ENCODE data around the gene PIH1D1.

Gene PIH1D1

DNA sequence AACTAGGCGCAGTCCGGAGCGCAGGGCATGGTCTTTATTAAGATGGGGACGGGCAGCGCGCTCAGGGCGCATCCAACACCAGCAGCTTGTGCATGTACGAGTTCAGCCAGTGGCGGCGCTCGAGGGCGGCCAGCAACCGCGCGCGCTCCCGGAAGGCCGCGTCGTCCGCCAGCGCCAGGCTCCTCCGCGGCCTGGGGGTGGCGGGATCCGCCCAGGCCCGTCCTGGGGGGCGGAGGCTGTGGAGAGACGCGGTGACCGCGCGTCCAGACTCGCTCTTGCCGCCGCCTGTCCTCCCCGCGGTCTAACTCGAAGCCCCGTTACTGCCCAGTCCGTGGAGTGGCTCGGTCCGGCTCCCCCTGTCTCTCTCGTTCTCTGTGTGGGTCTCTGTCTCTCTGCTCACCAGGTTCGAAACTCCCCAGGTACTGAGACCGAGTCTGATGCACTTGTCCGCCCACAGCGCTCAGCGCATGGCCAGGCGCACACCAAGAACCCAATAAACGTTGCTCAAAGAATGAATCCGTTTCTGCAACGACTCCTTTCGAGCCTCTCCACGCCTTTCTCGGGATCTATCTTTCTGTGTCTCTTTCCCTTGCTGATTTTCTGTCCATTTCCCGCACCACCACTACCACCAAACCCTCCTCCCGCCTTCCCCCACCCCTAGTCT lies 29.1 kb downstream of the PIH1D1 start:
- Histone ChIP-seq H3K9me3 (no peaks in the 10 kb centered on the region), H3K4me1 (peaks cover 2% of the 10 kb centered on the region; the same call in 1 of the 2 replicates), H3K4me3 (no peak overlapping the region), H3K36me3 (replicated peaks) (no peaks in the 10 kb centered on the region), H3K27me3 (ENCODE audit: low read depth) (peaks cover 82% of the 10 kb centered on the region)
- in situ Hi-C loops (cut with MboI; ENCODE audit: low sequenced_read_pairs), result no loop called here
- DNase-seq (ENCODE audit: low spot score in 2 of 2), result peak; percentile 42 to 78

DNA sequence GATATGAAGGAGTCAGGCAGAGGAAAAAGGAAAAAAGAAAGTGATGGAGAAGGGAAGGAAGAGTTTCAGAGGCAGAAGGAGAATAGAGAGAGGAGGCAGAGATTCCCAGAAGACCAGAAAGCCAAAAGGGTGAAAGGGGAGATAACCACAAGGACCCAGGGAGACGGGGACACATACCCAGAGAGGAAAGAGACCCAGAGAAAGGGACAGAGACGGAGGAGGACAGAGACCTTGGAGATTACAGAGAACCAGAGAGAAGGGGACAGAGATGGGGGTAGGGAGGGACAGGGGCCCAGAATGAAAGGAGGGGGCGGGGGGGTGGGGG lies 29.8 kb downstream of the PIH1D1 start:
- H3K27me3 ChIP-seq (ENCODE audit: low read depth), result peaks cover 82% of the 10 kb centered on the region
- no peaks in the 10 kb centered on the region for H3K9me3 ChIP-seq
- H3K4me3 ChIP-seq, result no peak overlapping the region
- DNase-seq (ENCODE audit: low spot score in 2 of 2), result no peak
- H3K4me1 ChIP-seq, result peaks cover 2% of the 10 kb centered on the region; the same call in 1 of the 2 replicates
- no peaks in the 10 kb centered on the region for H3K36me3 ChIP-seq (replicated peaks)
- in situ Hi-C loops (cut with MboI; ENCODE audit: low sequenced_read_pairs), result no loop called here

DNA sequence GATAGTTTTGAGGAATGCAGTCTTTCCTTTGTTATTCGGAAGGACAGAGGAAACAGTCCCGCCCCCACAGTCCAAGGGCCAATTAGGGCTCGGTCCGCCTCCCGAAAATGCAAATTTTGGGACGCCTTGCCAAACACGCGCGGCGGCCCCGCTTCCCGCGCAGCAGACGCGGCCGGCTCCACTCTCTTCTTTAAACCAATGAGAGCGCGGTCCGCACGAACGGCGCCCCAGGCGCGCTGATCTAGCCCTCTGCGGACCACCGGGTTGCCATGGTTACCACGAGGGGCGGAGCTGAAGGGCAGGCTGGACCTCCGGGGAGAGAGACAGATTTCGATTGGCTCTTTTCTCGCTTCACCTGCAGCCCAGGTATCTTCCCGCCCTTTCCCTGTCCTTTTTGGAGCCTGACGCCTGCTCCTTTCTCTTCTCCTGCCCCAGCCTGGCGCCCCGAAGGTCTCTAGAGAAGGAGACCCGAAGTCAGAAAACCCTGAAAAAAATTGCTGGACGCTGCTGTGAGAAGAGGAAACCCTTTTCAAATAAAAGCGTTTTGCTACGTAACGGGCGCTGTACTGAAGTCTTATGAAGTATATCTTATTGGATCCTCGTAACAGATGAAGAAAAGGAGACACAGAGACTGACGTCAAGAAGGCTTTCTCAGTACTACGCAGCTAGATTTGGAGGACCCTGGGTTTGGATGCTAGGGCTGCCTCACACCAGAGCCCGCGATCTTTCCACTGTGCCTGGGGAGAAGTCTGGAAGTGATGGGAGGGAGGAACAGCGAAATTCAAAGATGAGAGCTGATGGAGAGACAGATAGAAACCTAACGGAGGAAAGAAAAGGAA lies 30.4 kb downstream of the PIH1D1 start:
- DNase-seq (ENCODE audit: low spot score in 2 of 2), result peak; percentile 77 to 86
- H3K36me3 ChIP-seq (replicated peaks), result no peaks in the 10 kb centered on the region
- H3K4me3 ChIP-seq, result no peak overlapping the region
- H3K4me1 ChIP-seq, result peaks cover 2% of the 10 kb centered on the region; the same call in 1 of the 2 replicates
- H3K27me3 ChIP-seq (ENCODE audit: low read depth), result peaks cover 79% of the 10 kb centered on the region
- in situ Hi-C loops (cut with MboI; ENCODE audit: low sequenced_read_pairs), result no loop called here
- no peaks in the 10 kb centered on the region for H3K9me3 ChIP-seq

DNA sequence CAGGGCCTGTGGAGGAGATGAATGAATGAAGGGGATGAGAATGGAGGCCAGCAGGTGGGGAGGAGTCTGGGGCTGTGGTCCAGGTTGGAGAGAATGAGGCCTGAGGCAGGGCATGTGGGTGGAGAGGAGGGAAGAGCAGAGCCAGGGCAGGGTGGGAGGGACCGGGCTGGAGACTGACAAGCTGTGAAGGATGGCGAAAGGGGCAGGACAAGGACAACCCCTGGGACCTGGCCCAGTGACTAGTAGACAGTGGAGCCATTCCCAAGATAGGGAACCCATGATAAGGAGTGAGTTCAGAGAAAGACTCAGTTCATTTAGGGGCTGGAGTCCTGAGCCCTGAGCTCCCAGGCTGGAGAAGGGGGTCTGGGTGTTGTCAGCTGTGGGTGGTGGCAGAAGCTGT lies 31.4 kb downstream of the PIH1D1 start:
- Histone ChIP-seq H3K4me1 (peaks cover 2% of the 10 kb centered on the region; the same call in 1 of the 2 replicates), H3K36me3 (replicated peaks) (no peaks in the 10 kb centered on the region), H3K4me3 (no peak overlapping the region), H3K27me3 (ENCODE audit: low read depth) (peaks cover 69% of the 10 kb centered on the region), H3K9me3 (no peaks in the 10 kb centered on the region)
- DNase-seq (ENCODE audit: low spot score in 2 of 2), result no peak
- in situ Hi-C loops (cut with MboI; ENCODE audit: low sequenced_read_pairs), result no loop called here

DNA sequence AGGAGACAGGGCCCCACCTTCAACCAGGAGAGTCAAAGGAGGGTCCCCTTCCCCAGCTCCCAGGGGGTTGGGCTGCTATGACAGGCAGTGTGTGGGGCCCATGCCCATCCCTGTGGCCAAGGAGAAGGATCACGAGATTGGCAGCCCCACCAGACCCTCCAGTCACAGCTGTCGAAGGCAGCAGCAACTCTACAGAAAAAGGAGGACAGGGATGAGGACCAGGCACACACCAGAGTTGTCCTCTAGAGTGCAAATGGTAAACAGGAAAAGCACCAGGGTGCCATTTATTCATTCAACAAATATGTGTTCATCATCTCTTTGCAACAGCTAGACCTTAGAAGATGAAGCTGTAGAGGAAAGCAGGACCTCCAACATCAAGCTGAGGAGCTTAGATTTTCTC lies 32.4 kb downstream of the PIH1D1 start:
- H3K4me3 ChIP-seq, result no peak overlapping the region
- no peaks in the 10 kb centered on the region for H3K9me3 ChIP-seq
- H3K36me3 ChIP-seq (replicated peaks), result no peaks in the 10 kb centered on the region
- DNase-seq (ENCODE audit: low spot score in 2 of 2), result no peak
- peaks cover 2% of the 10 kb centered on the region; the same call in 1 of the 2 replicates for H3K4me1 ChIP-seq
- in situ Hi-C loops (cut with MboI; ENCODE audit: low sequenced_read_pairs), result no loop called here
- peaks cover 60% of the 10 kb centered on the region for H3K27me3 ChIP-seq (ENCODE audit: low read depth)

DNA sequence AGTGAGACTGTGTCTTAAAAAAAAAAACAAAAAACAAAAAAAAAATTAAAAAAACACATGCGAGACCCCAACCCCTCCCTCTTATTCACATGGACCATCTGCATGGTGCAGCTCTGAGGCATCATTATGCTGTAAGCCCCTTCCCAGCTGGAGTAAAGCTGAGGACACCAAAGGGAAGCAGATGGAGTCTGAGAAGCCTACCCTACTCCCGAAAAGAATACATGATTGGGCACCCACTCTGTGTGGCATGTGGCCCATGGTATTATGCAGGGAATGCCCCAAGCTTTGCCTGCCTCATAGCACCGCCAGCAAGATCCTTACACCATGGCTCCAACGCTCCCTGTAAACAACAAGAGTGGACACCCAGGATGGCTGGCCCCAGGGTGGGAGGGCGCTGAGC lies 33.1 kb downstream of the PIH1D1 start:
- DNase-seq (ENCODE audit: low spot score in 2 of 2), result no peak
- Histone ChIP-seq H3K4me3 (no peak overlapping the region), H3K4me1 (peaks cover 2% of the 10 kb centered on the region; the same call in 1 of the 2 replicates), H3K27me3 (ENCODE audit: low read depth) (peaks cover 54% of the 10 kb centered on the region), H3K36me3 (replicated peaks) (no peaks in the 10 kb centered on the region), H3K9me3 (no peaks in the 10 kb centered on the region)
- in situ Hi-C loops (cut with MboI; ENCODE audit: low sequenced_read_pairs), result no loop called here

DNA sequence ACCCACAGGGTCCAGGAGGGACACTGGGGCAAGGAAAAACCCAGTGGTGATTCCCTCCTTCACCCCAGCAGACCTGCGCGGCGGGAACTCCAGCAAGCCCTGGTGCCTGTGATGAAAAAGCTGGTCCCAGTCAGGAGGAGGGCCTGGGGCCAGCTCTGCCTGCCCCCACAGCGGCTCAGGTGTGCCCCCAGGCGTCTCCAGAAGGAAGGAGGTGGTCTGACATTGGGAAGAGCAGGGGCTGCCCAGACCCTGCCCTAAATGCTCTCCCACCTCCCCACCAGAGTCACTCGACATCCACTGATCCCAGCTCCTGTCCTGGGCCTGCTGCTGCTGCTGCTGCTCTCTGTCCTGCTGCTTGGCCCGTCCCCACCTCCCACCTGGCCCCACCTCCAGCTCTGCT lies 34.5 kb downstream of the PIH1D1 start:
- H3K4me1 ChIP-seq, result peaks cover 2% of the 10 kb centered on the region; the same call in 1 of the 2 replicates
- peaks cover 40% of the 10 kb centered on the region for H3K27me3 ChIP-seq (ENCODE audit: low read depth)
- no peak for DNase-seq (ENCODE audit: low spot score in 2 of 2)
- H3K4me3 ChIP-seq, result no peak overlapping the region
- H3K9me3 ChIP-seq, result no peaks in the 10 kb centered on the region
- in situ Hi-C loops (cut with MboI; ENCODE audit: low sequenced_read_pairs), result no loop called here
- no peaks in the 10 kb centered on the region for H3K36me3 ChIP-seq (replicated peaks)

DNA sequence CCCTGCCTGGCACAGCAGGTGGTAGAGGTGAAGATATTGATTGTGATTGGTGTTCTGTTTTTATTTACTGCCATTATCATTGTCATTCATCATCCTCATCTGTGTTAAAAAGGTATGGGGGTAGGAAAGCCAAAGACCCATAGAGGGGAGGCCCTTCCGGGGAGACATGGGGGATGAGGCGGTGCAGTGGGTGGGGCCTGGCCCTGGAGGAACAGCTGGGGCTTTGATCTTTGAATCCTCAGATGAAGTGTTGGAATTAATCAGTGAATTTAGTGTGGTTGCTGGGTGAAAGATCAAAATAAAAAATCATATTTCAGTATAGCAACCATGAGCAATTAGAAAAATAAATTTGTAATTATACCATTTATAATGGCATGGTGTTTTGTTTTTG lies 35.8 kb downstream of the PIH1D1 start:
- no peaks in the 10 kb centered on the region for H3K9me3 ChIP-seq
- DNase-seq (ENCODE audit: low spot score in 2 of 2), result no peak
- H3K4me3 ChIP-seq, result no peak overlapping the region
- peaks cover 2% of the 10 kb centered on the region; the same call in 1 of the 2 replicates for H3K4me1 ChIP-seq
- in situ Hi-C loops (cut with MboI; ENCODE audit: low sequenced_read_pairs), result no loop called here
- H3K27me3 ChIP-seq (ENCODE audit: low read depth), result peaks cover 28% of the 10 kb centered on the region
- no peaks in the 10 kb centered on the region for H3K36me3 ChIP-seq (replicated peaks)

DNA sequence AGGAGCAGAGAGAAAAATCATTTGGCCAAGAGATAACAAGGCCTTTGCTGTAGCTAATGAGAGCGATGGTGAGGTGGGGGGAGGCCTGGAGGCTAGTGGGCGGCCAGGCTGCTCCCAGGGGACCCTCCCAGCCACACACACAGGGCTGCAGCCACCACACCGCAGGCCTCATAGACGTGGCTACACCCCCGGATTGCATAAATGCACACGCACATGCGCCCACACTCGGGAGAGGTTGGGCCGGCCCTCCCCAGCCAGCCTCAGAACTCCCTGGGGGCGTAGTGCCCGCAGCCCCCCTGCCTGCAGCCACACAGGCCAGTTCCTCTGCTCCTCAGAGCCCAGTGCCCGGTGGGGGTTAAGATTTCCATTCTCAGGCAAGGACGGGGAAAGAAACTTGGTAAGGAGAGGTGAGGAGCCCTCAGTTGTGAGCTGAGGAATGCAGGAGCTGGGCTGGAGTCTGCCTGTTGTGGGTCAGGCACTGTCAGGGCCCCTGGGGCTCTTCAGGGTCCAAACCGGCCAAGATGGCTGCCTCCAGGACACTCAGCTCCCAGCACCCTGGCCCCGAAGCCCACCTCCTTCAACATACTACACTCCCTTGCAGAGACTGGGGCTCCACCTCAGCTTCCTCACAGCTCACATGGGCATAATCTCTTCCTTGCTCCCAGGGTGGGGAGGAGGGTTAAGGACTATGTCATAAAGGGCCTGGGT lies 36.4 kb downstream of the PIH1D1 start:
- H3K4me1 ChIP-seq, result no peaks in the 10 kb centered on the region
- H3K4me3 ChIP-seq, result no peak overlapping the region
- no peak for DNase-seq (ENCODE audit: low spot score in 2 of 2)
- in situ Hi-C loops (cut with MboI; ENCODE audit: low sequenced_read_pairs), result no loop called here
- H3K27me3 ChIP-seq (ENCODE audit: low read depth), result peaks cover 23% of the 10 kb centered on the region
- H3K9me3 ChIP-seq, result no peaks in the 10 kb centered on the region
- no peaks in the 10 kb centered on the region for H3K36me3 ChIP-seq (replicated peaks)

DNA sequence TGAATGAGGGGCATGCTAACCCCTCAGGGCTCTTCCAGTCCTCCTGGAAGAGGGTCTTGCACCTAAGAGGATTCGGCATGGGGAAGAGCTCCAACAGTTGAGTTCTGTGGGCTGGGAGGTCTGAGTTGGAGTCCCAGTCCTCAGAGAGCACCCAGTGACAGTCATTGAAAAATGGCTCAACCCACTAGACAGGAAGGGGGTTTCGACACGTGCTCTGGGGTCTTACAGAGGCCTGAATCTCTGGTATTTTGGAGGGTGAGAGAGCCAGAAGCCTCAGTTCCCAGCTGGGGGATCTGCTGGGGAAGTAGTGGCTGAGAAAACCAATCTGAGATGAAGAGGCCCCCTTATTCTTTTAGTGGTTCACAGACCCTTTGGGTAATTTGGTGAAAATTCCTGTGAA lies 37.4 kb downstream of the PIH1D1 start:
- H3K36me3 ChIP-seq (replicated peaks), result no peaks in the 10 kb centered on the region
- peaks cover 13% of the 10 kb centered on the region for H3K27me3 ChIP-seq (ENCODE audit: low read depth)
- H3K4me1 ChIP-seq, result no peaks in the 10 kb centered on the region
- H3K4me3 ChIP-seq, result no peak overlapping the region
- in situ Hi-C loops (cut with MboI; ENCODE audit: low sequenced_read_pairs), result no loop called here
- DNase-seq (ENCODE audit: low spot score in 2 of 2), result no peak
- no peaks in the 10 kb centered on the region for H3K9me3 ChIP-seq

DNA sequence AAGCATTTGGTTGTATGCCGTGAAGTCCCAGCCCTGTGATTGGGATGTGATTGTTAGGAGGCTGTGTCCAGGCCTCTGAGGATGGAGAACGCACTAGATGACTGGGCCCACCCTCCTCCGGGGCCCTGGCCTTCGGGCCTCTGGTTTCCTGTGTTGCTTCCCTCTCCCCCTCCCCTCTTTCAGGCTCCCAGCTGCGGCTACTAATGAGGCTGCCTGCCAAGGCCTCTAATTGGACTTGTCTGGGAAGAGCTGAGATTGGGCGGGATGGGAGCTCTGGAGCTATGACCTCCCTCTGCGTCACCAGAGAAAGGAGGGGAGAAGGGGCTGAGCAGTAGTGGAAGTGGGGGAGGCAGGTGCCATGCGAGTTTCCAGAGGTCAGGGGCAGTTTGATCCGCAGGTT lies 38.3 kb downstream of the PIH1D1 start:
- DNase-seq (ENCODE audit: low spot score in 2 of 2), result no peak
- H3K4me1 ChIP-seq, result no peaks in the 10 kb centered on the region
- H3K27me3 ChIP-seq (ENCODE audit: low read depth), result peaks cover 5% of the 10 kb centered on the region; the same call in 1 of the 2 replicates
- in situ Hi-C loops (cut with MboI; ENCODE audit: low sequenced_read_pairs), result no loop called here
- H3K9me3 ChIP-seq, result no peaks in the 10 kb centered on the region
- no peak overlapping the region for H3K4me3 ChIP-seq
- no peaks in the 10 kb centered on the region for H3K36me3 ChIP-seq (replicated peaks)

DNA sequence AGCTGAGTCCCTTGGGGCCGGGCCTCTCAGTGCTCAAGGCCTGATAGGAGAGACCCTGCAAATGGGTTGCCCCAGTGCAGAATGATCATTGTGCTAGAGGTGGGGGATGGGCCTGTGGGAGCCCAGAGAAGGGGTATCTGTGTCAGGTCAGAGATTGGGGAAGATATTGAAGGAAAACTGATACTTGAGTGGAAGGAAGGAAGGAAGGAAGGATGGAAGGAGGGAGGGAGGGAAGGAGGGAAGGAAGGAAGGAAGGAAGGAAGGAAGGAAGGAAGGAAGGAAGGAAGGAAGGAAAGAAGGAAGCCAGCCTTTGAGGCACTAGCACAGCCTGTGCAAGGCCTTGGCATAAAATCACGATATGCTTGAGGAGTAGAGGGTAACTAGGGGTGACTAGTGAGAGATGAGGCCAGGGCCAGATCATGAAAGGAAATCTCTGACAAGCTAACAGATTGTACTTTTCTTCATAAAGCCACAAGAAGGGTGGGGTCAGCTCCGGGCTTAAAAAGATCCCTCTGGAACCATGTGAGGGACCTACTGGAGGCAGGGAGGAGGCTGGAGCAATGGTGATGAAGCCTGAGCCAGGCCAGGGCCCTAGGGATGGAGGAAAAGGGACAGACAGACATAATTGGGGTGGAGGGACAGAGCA lies 39.8 kb downstream of the PIH1D1 start:
- Histone ChIP-seq H3K36me3 (replicated peaks) (no peaks in the 10 kb centered on the region), H3K9me3 (no peaks in the 10 kb centered on the region), H3K27me3 (ENCODE audit: low read depth) (no peaks in the 10 kb centered on the region), H3K4me1 (no peaks in the 10 kb centered on the region), H3K4me3 (no peak overlapping the region)
- in situ Hi-C loops (cut with MboI; ENCODE audit: low sequenced_read_pairs), result no loop called here
- DNase-seq (ENCODE audit: low spot score in 2 of 2), result no peak

DNA sequence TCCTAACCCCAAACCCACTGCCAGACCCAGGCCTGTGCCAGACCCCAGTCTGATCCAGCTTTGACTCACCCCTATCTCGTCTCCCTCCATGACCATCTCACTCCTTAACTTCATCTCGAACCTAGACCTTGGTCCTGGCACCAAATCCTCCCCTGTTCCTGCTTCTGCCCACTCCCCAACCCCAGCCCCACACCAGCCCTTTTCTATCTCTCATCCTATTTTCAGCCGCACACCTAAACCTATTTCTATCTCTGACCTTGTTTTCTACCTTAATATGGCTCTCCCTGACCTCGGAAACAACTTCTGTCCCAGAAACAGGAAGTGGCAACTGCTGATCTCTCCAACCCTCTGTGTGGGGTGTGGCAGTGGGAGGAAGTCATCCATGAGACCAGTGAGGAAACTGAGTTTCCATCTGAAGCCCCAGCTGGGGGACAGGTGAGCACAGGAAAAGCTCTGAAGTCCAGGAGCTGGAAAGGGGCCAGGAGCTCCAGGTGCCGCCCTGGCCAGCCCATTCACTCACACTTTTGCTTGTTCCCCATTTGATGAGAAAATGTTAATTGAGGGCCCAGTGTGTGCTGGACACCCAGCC lies 42.1 kb downstream of the PIH1D1 start:
- Histone ChIP-seq H3K9me3 (no peaks in the 10 kb centered on the region), H3K27me3 (ENCODE audit: low read depth) (no peaks in the 10 kb centered on the region), H3K4me1 (no peaks in the 10 kb centered on the region), H3K36me3 (replicated peaks) (no peaks in the 10 kb centered on the region), H3K4me3 (no peak overlapping the region)
- in situ Hi-C loops (cut with MboI; ENCODE audit: low sequenced_read_pairs), result no loop called here
- DNase-seq (ENCODE audit: low spot score in 2 of 2), result no peak

Data from HAP-1 (cell line).